B cell (primary cell): Measurements from ENCODE around the gene BEND7. TPM values are rescaled to one million over a fixed set of nuclear protein-coding genes. Genes with fewer than 3 reads are reported as not detected.

ENCODE experiments used
- ATAC-seq: fragments of 200-7000 bp; cut with Tn5 transposase; one replicate; pipeline ENCODE4 v1.10.0; 2021; ENCODE audit warnings: low read depth, mild to moderate bottlenecking, moderate number of reproducible peaks, moderate library complexity
- CTCF ChIA-PET: fragments of 350-600 bp; sonication (Branson Sonifier 250); formaldehyde crosslinking; loops from one replicate; lab custom pipeline; 2021; ENCODE audit warnings: antibody characterized with exemption, inconsistent platforms; lab: Charles Lee
- POLR2A ChIA-PET: fragments of 350-600 bp; sonication (Branson Sonifier 250); formaldehyde crosslinking; loops from one replicate; lab custom pipeline; 2021; ENCODE audit warnings: antibody characterized with exemption; lab: Charles Lee
- DNase-seq: peaks from one replicate; pipeline ENCODE4 v3.0.0; 2013
- H2AFZ ChIP-seq: 2 replicates; pipeline ENCODE4 v1.6.1; 2012; ENCODE audit warnings: mild to moderate bottlenecking, low read depth, low read length; ENCODE audit not compliant: insufficient read depth, poor library complexity, severe bottlenecking
- H3K27ac ChIP-seq, 2 donors: 1 replicate in 1 of 2; 2 replicates in 1 of 2; pipeline ENCODE4 v1.5.1; 2012 to 2013; ENCODE audit warnings: low read length in 2 of 2, mild to moderate bottlenecking in 2 of 2, moderate library complexity in 1 of 2
- H3K27me3 ChIP-seq, 4 experiments: fragments of 200-600 bp in 1 of 4; sonication (generic) in 1 of 4; replicated peaks in 1 of 4; 1 replicate in 2 of 4; 2 replicates in 2 of 4; pipeline versions ENCODE4 v1.6.1 to v1.7.0; 2013 to 2016; ENCODE audit warnings: low read length in 3 of 4, mild to moderate bottlenecking in 2 of 4, mixed read lengths in 1 of 4, moderate library complexity in 1 of 4; ENCODE audit not compliant: insufficient read depth in 4 of 4, control insufficient read depth in 3 of 4; ENCODE audit errors: control extremely low read depth in 1 of 4
- H3K36me3 ChIP-seq, 2 experiments: replicated peaks in 1 of 2; 1 replicate in 1 of 2; 2 replicates in 1 of 2; pipeline versions ENCODE4 v1.6.1 to v1.7.1; 2013; ENCODE audit warnings: low read length in 1 of 2; ENCODE audit not compliant: insufficient read depth in 2 of 2, control insufficient read depth in 1 of 2; ENCODE audit errors: control extremely low read depth in 1 of 2, extremely low read depth in 1 of 2
- H3K4me1 ChIP-seq, 2 donors: fragments of 200-600 bp in 1 of 2; sonication (generic) in 1 of 2; 1 replicate in 1 of 2; 2 replicates in 1 of 2; pipeline versions ENCODE4 v1.5.1 to v1.6.1; 2013 to 2017; ENCODE audit warnings: low read length in 2 of 2; ENCODE audit not compliant: control insufficient read depth in 2 of 2, insufficient read depth in 2 of 2
- H3K4me2 ChIP-seq: replicated peaks from 2 replicates; pipeline ENCODE3; 2012; ENCODE audit warnings: mild to moderate bottlenecking, low read depth, low read length; ENCODE audit not compliant: poor library complexity, severe bottlenecking
- H3K4me3 ChIP-seq, 5 experiments: fragments of 200-600 bp in 1 of 5; sonication (generic) in 1 of 5; 1 replicate in 3 of 5; 2 replicates in 2 of 5; pipeline versions ENCODE4 v1.5.1 to v1.7.0; 2011 to 2016; ENCODE audit warnings: low read length in 4 of 5, mild to moderate bottlenecking in 4 of 5, low read depth in 2 of 5, control low read depth in 1 of 5, moderate library complexity in 1 of 5; ENCODE audit not compliant: insufficient read depth in 1 of 5; ENCODE audit errors: control extremely low read depth in 1 of 5, extremely low read depth in 1 of 5
- H3K79me2 ChIP-seq: fragments of 200-600 bp; sonication (generic); one replicate; pipeline ENCODE4 v1.6.0; 2016; ENCODE audit warnings: low read length; ENCODE audit not compliant: control insufficient read depth, insufficient read depth
- H3K9ac ChIP-seq: fragments of 200-600 bp; sonication (generic); 2 replicates; pipeline ENCODE4 v1.6.1; 2017; ENCODE audit warnings: mild to moderate bottlenecking, low read length, moderate library complexity
- H3K9me3 ChIP-seq, 3 donors: one replicate each; pipeline versions ENCODE4 v1.6.1 to v1.7.1; 2013; ENCODE audit warnings: low read length in 2 of 3; ENCODE audit not compliant: control insufficient read depth in 2 of 3, insufficient read depth in 1 of 3; ENCODE audit errors: control extremely low read depth in 1 of 3
- H4K20me1 ChIP-seq: 2 replicates; pipeline ENCODE4 v1.6.0; 2012; ENCODE audit warnings: mild to moderate bottlenecking, low read length; ENCODE audit not compliant: insufficient read depth, control insufficient read depth, poor library complexity, severe bottlenecking
- H3K27ac Mint-ChIP-seq: one replicate; pipeline ENCODE4 v1.8.0; 2021; ENCODE audit warnings: mixed read lengths
- H3K27me3 Mint-ChIP-seq: one replicate; pipeline ENCODE4 v1.8.0; 2021; ENCODE audit warnings: mixed read lengths
- H3K4me1 Mint-ChIP-seq: one replicate; pipeline ENCODE4 v1.8.0; 2021; ENCODE audit warnings: mixed read lengths
- H3K4me3 Mint-ChIP-seq: one replicate; pipeline ENCODE4 v1.8.0; 2021; ENCODE audit warnings: mixed read lengths
- H3K9me3 Mint-ChIP-seq: one replicate; pipeline ENCODE4 v1.8.0; 2022; ENCODE audit warnings: mixed read lengths; ENCODE audit not compliant: insufficient read depth
- CTCF ChIP-seq: fragments of 200-600 bp; IDR thresholded peaks from one replicate; pipeline ENCODE4 v1.8.0; 2022; ENCODE audit warnings: antibody characterized with exemption, mild to moderate bottlenecking
- EZH2 ChIP-seq: IDR thresholded peaks from 2 replicates; pipeline ENCODE4 v1.6.1; 2012; ENCODE audit warnings: borderline replicate concordance, low read depth, mild to moderate bottlenecking, moderate library complexity, low read length; ENCODE audit not compliant: insufficient read depth, poor library complexity, severe bottlenecking
- WGBS: methylation state at CpG from one replicate; pipeline ENCODE4 v1.1.5; 2013; ENCODE audit warnings: missing lambda C conversion rate; ENCODE audit not compliant: insufficient coverage; 5-methylcytosine and 5-hydroxymethylcytosine counted together
- intact Hi-C: fragments of 100-400 bp; cut with micrococcal nuclease; formaldehyde crosslinking; loops from one replicate; pipeline ENCODE4 v1.10.0; 2022
- polyA plus RNA-seq: library from polyadenylated mRNA; depleted of rRNA; stranded (reverse); fragments of >200 nt; gene quantifications from 2 replicates; pipeline ENCODE4 v1.2.3, GENCODE V29; 2012
- total RNA-seq, 2 donors: library from RNA; stranded (reverse); fragments of 120-200 nt in 1 of 2; gene quantifications; 1 replicate in 1 of 2; 2 replicates in 1 of 2; pipeline versions ENCODE4 v1.2.3 to v1.2.4, GENCODE V29; 2013 to 2022

Gene BEND7
- total and polyA plus RNA-seq, 2 donors (not counting 1 experiment from before 2014, with no cell fraction given), result 0.10 TPM; not detected in 1

DNA sequence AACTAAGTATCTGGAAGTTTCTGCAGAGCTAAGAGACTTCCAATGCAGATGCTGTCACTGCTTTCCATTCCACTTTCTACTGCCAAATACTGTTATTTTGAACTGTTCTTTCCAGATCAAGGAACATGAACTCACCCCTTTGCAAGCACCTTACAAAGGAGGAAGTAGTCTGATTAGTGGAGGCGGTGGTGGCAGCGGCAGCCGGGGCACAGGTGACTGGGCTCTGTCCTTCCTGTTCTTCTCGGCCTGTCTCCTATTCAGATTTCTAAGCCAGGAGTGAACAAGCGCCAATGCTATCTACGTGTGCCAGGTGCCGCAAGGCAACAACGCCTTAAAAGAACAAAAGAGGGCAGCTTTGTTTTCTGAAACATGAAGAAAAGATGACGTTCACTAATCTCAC, 44.9 kb downstream of the BEND7 start:
- H3K79me2 ChIP-seq, result no peaks in the 10 kb centered on the region
- Mint-ChIP-seq H3K4me1 (peaks cover 26% of the 10 kb centered on the region), H3K27ac (peak overlapping the region; percentile 62), H3K27me3 (no peaks in the 10 kb centered on the region), H3K9me3 (no peaks in the 10 kb centered on the region), H3K4me3 (peak overlapping the region; percentile 52)
- ChIA-PET POLR2A (no interaction called here), CTCF (no interaction called here)
- ATAC-seq (peak; percentile 91), DNase-seq (peak; percentile 73)
- H3K36me3 ChIP-seq, result no peaks in the 10 kb centered on the region
- TF ChIP-seq CTCF, result no peak
- no peak for TF ChIP-seq EZH2
- intact Hi-C loops, result loop anchor here (1.0 kb wide), 1 partner anchor 44 kb away; no protein-coding TSS in a partner anchor
- peak overlapping the region; percentile 41 to 49 for H3K27ac ChIP-seq
- peak overlapping the region; percentile 55 for H3K4me2 ChIP-seq
- H4K20me1 ChIP-seq, result no peaks in the 10 kb centered on the region
- H2AFZ ChIP-seq, result peak overlapping the region; percentile 31
- peaks cover 14 to 22% of the 10 kb centered on the region in 2 donors for H3K4me1 ChIP-seq
- peak overlapping the region; percentile 12 for H3K9ac ChIP-seq
- no peaks in the 10 kb centered on the region for H3K9me3 ChIP-seq
- 0% methylated on average over 4 of the region's 9 CpGs for WGBS
- peak overlapping the region in 1 of 5 experiments; percentile 32 for H3K4me3 ChIP-seq
- no peaks in the 10 kb centered on the region for H3K27me3 ChIP-seq

DNA sequence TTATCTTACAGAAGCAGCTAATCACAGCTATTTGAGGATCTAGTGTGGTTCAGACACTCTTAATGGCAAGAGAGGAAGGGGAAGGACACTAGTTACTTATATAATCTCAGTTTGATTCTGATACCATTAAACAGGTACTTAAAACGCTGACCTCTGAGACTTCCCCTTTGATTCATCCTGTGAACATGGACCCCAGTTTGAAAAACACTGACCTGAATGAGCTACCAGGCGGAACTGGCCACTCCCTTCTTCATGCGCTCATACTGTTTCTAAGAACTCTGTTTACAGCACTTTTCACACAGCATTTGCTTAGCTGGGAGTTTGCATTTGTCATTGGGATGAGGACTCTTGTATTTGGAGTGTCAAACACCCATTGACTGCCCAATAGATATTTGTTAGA, 45.7 kb downstream of the BEND7 start:
- H3K4me3 ChIP-seq, result no peak overlapping the region
- Mint-ChIP-seq H3K4me1 (peaks cover 26% of the 10 kb centered on the region), H3K27ac (peak overlapping the region; percentile 3), H3K9me3 (no peaks in the 10 kb centered on the region), H3K4me3 (peak overlapping the region; percentile 33), H3K27me3 (peaks cover 3% of the 10 kb centered on the region)
- H3K27ac ChIP-seq, result peak overlapping the region in 1 of 2 donors; percentile 40
- H3K9ac ChIP-seq, result peak overlapping the region; percentile 12
- H2AFZ ChIP-seq, result no peak overlapping the region
- intact Hi-C loops, result loop anchor here (1.0 kb wide), 1 partner anchor 43 kb away; no protein-coding TSS in a partner anchor
- ATAC-seq (peak; percentile 54), DNase-seq (peak; percentile 27)
- H3K79me2 ChIP-seq, result no peaks in the 10 kb centered on the region
- TF ChIP-seq EZH2 (no peak), CTCF (no peak)
- no peaks in the 10 kb centered on the region for H3K36me3 ChIP-seq
- no peaks in the 10 kb centered on the region for H4K20me1 ChIP-seq
- 47% methylated on average over 2 of the region's 3 CpGs for WGBS
- H3K4me1 ChIP-seq, result peaks cover 14 to 22% of the 10 kb centered on the region in 2 donors
- H3K9me3 ChIP-seq, result no peaks in the 10 kb centered on the region
- peak overlapping the region; percentile 55 for H3K4me2 ChIP-seq
- peaks cover 0 to 2% (median 0%) of the 10 kb centered on the region in 4 experiments for H3K27me3 ChIP-seq
- ChIA-PET CTCF (interaction anchor here (1.1 kb wide), 1 partner anchor 43 kb away, joined by 4 read pairs; no protein-coding TSS in a partner anchor), POLR2A (no interaction called here)
